T47D (cell line): Measurements from ENCODE around the gene SEC14L2.
A peak's percentile ranks its signal among the peaks of the same experiment; 100 is the strongest.
"Not testable (repeated sequence)": the region's sequence is repeated elsewhere in the genome, so short reads cannot be mapped to it uniquely, and the experiment has no call there.

ENCODE experiments used
- DNase-seq, 2 experiments: peaks; one replicate each; pipeline versions ENCODE4 v3.0.0 to v3.0.0-alpha.2; 2011 to 2012; ENCODE audit warnings: low read depth in 1 of 2, low spot score in 1 of 2
- JUND ChIP-seq: IDR thresholded peaks from 2 replicates; pipeline ENCODE4 v1.6.1; 2012; ENCODE audit warnings: low read depth
- in situ Hi-C: cut with HindIII; loops from 2 replicates; pipeline ENCODE4 v1.10.0; 2016; ENCODE audit warnings: low sequenced_read_pairs, low pct_unique_long_range_greater_than_20kb

SEC14L2 gene

DNA sequence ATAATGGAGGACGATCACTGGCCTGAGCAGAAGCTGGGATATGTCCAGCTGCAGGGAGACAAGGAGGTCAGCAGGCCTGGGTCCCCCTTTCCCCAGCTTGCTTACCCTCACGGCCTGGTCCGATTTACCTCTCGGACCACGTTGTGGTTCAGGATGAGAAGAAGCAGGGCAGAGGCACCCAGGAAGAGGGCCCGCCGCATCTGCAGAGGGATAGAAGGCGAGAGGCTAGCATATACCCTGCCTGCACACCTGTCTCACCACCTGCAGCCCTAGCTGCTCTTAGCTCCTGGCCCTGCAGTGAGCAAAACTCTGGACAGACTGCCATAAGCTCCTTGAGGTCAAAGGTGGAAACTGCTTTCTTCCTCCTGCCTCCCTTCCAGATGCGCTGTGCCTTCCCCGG, 10.9 kb upstream of the SEC14L2 start:
- DNase-seq, result no peak
- in situ Hi-C loops, result no loop called here
- no peak for TF ChIP-seq JUND

DNA sequence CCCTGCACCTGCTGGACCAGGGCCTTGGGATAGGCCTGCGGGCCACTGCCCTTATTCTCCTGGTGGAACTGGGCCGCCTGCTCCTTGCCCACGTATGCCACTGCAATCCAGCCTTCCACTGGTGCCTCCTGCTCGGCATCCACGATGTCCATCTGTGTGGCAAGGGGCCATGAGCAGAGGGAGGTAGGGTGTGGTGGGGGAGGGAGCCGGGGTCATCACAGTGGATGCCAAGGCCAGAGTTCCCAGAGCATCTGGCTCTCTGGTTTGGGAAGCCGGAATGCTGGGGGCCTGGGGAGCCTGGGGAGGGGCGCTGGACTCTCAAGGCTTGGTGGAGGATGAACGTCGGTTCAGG, 10.2 kb upstream of the SEC14L2 start:
- no peak for DNase-seq
- in situ Hi-C loops, result no loop called here
- no peak for TF ChIP-seq JUND

DNA sequence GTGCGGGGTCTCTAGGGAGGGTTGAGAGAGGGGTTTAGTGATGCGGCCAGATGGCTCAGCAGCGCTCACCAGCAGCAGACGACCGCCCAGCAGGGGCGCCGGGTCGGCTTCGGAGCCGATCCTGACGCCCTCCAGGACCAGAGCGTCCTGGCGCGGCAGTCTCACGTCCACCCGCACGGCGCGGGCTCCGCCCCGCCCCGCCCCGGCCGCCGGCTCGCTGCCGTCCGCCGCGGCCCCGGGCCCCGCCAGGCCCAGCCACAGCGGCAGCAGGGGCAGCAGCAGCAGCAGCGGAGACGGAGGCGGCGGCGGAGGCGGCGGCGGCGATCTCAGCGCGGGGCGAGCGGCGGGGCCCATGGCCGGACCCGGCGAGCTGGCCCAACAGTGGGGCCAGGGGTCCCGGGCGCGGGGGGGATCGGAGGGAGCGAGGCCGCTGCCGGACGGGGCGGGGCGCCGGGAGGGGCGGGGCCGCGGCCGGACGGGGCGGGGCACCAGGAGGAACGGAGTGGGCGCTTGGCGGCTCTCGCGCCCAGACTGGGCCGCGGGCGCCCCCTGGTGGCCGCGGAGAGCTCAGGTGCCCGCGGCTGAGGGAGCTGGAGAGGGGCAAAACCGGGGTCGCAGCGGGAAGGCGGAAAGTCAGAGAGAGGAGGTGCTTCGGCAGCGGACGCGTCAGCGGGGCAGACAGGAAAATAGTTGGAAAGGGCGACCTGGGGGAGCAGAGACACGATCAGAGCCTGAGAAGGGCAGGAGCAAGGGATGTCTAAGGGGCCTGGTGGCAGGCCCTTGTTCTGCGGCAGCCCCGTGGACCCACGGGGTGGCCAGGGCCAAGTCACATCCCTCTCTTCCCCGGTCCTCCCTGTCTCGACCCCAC, 9.6 kb upstream of the SEC14L2 start, which contains the start of gene RNF215:
RNF215 (minus strand) TSS at position 452 of the 868 bp plus-strand sequence; CDS start at position 354, 98 bp downstream.
- in situ Hi-C loops, result no loop called here
- DNase-seq, result peak; percentile 72 to 82
- TF ChIP-seq JUND, result no peak

DNA sequence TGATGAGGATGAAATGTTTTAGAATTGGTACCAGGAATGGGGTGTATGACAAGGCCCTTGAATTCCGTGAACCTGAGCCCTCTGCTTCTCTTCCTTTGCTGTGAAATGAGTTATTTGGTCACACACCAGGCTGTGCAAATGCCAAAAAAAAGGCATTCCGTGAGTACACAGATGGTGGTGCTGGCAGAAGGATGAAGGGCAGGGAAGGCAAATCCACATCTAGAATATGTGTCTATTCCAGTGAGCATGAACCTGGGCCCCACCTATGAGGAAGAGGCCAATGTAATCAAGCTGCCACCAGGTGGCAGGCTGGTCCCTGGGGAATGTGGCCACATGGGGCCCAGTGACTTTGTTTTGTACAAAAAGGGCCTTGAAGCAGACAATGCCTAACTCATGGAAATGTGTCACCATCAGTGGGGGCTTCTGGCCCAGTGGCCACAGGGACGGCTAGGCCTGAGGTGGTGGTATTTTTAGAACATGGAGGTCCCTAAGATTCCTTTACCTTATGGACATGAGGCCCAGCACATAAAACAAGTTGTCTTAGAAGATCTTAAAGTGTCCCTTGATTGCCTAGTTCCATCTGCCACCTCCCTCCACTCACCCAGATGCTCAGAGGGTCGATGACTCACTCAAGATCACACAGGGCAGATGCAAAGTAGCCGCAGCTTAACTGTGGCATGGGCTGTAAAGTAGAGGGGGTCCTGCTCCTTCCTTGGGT, 5.7 kb upstream of the SEC14L2 start:
- DNase-seq, result peak; percentile 62 to 82
- TF ChIP-seq JUND, result no peak
- in situ Hi-C loops, result no loop called here

DNA sequence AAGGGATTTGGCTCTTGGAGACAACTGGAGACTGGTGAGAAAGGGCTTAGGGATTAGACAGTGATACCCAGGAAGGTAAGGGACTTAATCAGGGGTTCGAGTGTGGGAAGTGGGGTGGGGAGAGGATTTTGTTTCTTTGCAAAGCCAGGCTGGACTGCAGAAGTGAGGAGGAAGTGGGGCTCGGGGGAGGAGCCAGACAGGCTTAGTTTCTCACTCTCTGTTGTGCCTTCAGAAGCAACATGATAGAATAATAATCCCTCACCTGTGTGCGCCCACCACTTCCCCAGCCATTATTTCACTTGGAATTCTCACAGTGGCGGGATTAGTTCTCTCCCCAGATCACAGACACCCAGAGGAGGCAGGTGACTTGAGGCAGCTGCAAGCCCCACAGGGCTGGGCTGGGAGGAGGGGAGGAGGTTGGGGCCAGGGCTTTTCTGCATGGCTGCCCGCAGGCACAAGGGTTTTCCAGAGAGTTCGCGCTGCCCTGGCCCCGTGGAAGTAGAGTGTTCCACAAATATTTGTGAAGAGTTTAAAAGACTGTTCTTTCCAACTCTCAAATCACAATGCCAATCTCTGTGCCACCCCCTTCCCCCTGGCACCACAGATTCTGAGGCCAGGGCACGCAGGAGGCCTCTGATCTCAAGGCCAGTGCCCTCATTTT, 4.0 kb upstream of the SEC14L2 start:
- in situ Hi-C loops, result no loop called here
- peak in 1 of 2 experiments; percentile 66 for DNase-seq
- no peak for TF ChIP-seq JUND

DNA sequence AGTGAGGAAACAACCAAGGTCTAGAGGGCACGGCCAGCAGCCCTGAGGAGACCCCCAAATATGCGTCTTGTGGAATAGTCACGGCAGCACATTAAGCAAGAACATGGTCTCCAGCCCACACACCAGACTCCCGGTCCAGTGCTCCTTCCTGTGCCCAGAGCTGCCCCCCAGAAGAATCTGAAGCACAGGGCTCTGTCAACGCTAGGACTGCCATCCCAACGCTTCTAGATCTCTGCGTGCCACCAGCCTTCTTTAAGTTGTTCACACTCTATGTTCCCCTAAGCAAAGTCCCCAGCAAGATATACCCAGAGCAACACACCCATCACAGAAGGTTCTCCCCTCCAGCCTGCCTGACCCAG, 3.5 kb upstream of the SEC14L2 start:
- TF ChIP-seq JUND, result no peak
- DNase-seq, result no peak
- in situ Hi-C loops, result no loop called here

DNA sequence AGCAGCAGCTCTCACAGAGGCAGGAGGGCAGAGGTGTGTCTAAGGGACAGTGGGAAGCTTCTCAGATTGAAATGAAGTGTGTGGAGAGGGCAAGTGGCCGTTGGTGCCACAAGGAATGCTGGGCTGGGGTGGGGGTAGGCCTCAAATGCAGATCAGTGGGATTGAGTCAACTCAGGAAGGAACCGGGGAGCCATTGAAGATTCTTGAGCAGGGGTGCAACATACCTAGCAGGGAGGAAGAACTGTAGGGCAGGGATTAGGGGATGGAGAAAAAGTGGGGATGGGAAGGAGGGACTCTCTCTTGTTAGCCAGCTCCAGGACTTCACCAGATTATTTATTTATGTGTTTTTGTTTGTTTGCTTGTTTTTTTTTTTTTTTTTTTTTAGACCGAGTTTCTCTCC, 2.9 kb upstream of the SEC14L2 start:
- TF ChIP-seq JUND, result no peak
- in situ Hi-C loops, result no loop called here
- DNase-seq, result no peak

DNA sequence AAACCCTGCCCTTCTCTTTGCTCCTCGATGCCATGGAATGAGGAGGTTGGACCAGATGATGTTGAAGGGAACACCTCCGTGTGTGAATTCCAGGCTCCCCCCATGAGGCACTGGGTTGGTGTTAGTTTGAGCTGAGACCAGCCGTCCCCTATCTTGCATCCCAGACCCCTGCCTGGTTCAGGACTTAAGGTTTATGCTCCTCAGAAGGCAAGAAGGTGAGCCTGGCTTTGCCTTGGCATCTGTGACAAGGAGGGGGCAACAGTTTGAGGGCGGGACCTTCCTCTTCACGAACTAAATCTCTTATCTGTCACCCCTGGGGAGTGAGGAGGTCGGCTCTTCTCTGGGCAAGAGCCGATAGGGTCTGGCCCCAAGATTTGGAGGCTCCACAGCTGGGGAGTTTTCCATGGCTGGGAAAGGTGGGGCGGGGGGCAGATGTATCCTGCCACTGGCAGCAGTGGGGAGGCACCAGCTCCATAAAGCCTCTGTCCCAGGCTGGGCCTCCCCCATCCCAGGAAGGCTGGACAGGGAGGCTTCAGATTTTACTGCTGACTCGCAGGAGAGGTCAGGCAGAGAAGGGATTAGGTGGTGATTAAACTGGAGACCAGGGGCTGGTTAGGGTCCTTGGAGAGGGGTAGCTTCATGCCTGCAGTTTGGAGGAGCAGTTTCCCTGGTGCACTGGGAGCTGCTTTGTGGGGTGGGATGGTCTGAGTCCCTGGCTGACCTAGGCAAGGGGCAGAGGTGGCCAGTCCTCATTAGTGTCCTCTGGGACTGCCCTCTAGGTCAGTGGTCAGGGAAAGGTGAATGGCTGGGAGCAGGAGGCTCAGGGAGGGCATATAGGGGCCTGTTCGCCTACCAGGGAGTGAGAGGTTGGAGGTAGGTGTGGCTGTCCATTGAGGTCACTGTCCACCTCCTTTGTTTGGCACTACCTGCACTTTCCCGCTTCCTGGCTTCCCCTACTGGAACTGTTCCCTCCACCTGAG, 1.1 kb downstream of the SEC14L2 start:
- DNase-seq, result no peak
- in situ Hi-C loops, result no loop called here
- TF ChIP-seq JUND, result no peak

DNA sequence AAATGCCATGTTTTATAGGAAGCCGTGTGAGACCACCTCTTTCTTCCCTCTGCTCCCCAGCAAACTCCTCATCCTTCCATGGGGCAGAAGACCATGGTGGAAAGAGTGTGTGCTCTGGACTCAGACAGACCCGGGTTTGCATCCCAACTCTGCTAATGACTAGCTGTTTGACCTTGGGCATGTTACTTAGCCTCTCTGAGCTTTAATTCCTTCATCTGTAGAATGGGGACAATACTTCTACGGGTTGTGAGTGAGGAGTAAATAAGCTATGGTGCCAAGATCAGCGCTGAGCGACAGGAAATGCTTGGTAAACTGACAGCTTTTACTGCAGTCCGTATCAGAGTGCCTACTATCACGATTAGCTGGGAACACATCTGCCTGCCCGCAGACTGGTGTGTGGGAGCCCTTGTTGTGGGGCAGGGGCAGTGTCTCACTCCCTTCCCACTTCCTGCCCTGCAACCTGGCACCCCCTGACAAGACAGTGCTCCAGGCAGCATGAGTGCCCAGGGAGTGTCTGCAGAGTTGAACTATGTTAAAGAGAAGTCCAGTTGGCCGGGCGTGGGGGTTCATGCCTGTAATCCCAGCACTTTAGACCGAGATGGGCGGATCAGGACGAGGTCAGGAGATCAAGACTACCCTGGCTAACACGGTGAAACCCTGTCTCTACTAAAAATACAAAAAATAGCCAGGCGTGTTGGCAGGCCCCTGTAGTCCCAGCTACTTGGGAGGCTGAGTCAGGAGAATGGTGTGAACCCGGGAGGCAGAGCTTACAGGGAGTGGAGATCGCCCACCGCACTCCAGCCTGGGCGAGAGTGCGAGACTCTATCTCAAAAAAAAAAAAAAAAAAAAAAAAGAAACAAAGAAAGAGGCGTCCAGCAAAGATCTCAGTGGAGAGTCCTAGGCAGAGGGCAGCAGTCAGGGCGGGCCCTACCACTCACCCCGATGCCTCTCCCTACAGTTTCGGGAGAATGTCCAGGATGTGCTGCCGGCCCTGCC, 2.2 kb downstream of the SEC14L2 start:
- no peak for TF ChIP-seq JUND
- DNase-seq, result no peak
- in situ Hi-C loops, result no loop called here

DNA sequence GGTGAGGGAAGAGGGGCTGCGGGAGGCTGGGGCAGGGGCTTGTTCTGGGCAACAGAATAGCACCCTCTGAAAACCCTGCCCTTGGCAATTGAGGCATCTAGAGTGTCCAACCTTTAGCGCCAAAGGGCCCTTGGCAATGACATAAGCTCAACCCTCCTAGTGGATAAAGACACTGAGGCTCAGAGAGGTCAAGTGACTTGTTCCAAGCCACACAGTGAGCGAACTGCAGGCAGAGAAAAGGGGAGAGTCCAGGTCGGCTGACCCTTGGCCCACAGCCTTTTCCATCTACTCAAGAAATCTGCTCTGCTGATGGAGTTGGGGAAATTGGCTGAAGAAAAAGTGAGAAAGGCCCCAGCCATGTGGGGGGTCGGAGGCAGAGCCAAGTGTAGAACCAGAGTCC, 2.9 kb downstream of the SEC14L2 start:
- in situ Hi-C loops, result no loop called here
- no peak for DNase-seq
- no peak for TF ChIP-seq JUND

DNA sequence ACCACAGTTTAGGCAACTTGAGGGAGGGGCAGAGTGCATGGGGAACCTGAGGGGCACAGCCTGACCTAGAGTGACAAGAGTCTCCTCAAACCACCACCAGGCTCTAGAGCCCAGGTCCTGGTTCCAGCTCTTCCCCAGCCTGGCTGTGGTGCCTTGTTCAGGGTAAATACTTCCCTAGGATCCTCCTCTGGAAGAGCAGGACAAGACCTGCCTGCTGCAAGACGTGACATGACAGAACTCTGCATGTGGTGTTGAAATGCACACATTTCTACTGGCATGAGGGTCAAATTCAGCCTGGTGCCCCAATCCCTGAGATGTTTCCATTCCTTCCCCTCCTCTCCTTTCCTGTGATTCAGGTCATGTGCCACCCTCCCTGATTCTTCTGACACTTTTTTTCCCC, 3.3 kb downstream of the SEC14L2 start:
- in situ Hi-C loops, result no loop called here
- no peak for TF ChIP-seq JUND
- DNase-seq, result no peak

DNA sequence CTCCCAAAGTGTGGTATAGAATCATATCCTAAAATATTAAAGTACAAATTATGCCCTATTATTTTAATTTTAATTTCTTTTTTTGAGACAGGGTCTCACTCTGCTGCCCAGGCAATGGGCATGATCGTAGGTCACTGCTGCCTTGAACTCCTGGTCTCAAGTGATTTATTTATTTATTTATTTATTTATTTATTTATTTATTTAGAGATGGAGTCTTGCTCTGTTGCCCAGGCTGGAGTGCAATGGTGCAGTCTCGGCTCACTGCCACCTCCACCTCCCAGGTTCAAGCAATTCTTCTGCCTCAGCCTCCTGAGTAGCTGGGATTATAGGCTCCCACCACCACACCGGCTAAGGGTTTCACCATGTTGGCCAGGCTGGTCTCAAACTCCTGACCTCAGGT, 4.2 kb downstream of the SEC14L2 start:
- DNase-seq, in situ Hi-C loops: not testable (repeated sequence)
